A549 treated with AZD9567 at 1 μM for 4 hours (cell line): ENCODE results near the gene PPP1R37. TPM values are rescaled to one million over a fixed set of nuclear protein-coding genes. Genes with fewer than 3 reads are reported as not detected.

Experiments
- total RNA-seq: library from RNA; stranded (reverse); fragments of 200-300 nt; extraction: Qiagen RNA extraction; gene quantifications from 5 replicates; pipeline ENCODE4 v1.2.3, GENCODE V29; 2022; ENCODE audit not compliant: insufficient read depth

Gene PPP1R37
- 16.0 to 39.6 TPM (median 38.4 TPM) in 5 replicates for total RNA-seq

GRCh38 chr19:45092747-45093678, at the start of gene PPP1R37:
Gene PPP1R37 (plus strand): TSS chr19:45093179. CDS start chr19:45093326, 147 bp downstream.

GRCh38 chr19:45076029-45076850, 16.7 kb upstream of the PPP1R37 start, which contains the start of gene ZNF296:
Gene ZNF296 (minus strand): TSS chr19:45076478. CDS start chr19:45076373, 105 bp downstream.

GRCh38 chr19:45079063-45079910, 13.7 kb upstream of the PPP1R37 start, which contains the start of gene GEMIN7:
Gene GEMIN7 (plus strand): TSS chr19:45079260. CDS start chr19:45090115, 10,855 bp downstream.

GRCh38 chr19:45160870-45161737, 68.1 kb downstream of the PPP1R37 start, which contains the start of gene NKPD1:
Gene NKPD1 (minus strand): TSS chr19:45160982. CDS start chr19:45160150, 832 bp downstream.

GRCh38 chr19:45177817-45178261, 84.9 kb downstream of the PPP1R37 start, which contains the start of gene TRAPPC6A:
Gene TRAPPC6A (minus strand): TSS chr19:45178237. CDS start chr19:45178218, 19 bp downstream.

GRCh38 chr19:45178262-45179071, 85.5 kb downstream of the PPP1R37 start, which contains the start of gene BLOC1S3:
Gene BLOC1S3 (plus strand): TSS chr19:45178784. CDS start chr19:45179297, 513 bp downstream.

Other genes with a start within 250 kb of the PPP1R37 start
- gene NECTIN2, start 246.9 kb upstream of the PPP1R37 start, total RNA-seq, result 57.3 to 79.5 TPM (median 73.5 TPM) in 5 replicates
- gene TOMM40, start 201.9 kb upstream of the PPP1R37 start, total RNA-seq, result 222 to 250 TPM (median 240 TPM) in 5 replicates
- gene APOE, start 187.4 kb upstream of the PPP1R37 start, total RNA-seq, result 12.6 to 20.0 TPM (median 15.3 TPM) in 5 replicates
- 74.0 to 128 TPM (median 117 TPM) in 5 replicates for gene APOC1, start 178.6 kb upstream of the PPP1R37 start, total RNA-seq
- not detected in 5 replicates for gene APOC4, start 150.9 kb upstream of the PPP1R37 start, total RNA-seq
- not detected in 5 replicates for gene APOC2, start 147.1 kb upstream of the PPP1R37 start, total RNA-seq
- 149 to 198 TPM (median 172 TPM) in 5 replicates for gene CLPTM1, start 137.8 kb upstream of the PPP1R37 start, total RNA-seq
- 18.2 to 47.3 TPM (median 36.6 TPM) in 5 replicates for gene RELB, start 91.7 kb upstream of the PPP1R37 start, total RNA-seq
- 32.1 to 79.8 TPM (median 76.7 TPM) in 5 replicates for gene CLASRP, start 54.1 kb upstream of the PPP1R37 start, total RNA-seq
- gene ZNF296, start 16.7 kb upstream of the PPP1R37 start, total RNA-seq, result 14.1 to 18.2 TPM (median 16.0 TPM) in 5 replicates
- 88.7 to 119 TPM (median 100 TPM) in 5 replicates for gene GEMIN7, start 13.9 kb upstream of the PPP1R37 start, total RNA-seq
- gene NKPD1, start 67.8 kb downstream of the PPP1R37 start, total RNA-seq, result 0.28 to 0.40 TPM (median 0.35 TPM) in 4 of 5 replicates, not detected in the other
- gene TRAPPC6A, start 85.1 kb downstream of the PPP1R37 start, total RNA-seq, result 35.3 to 48.3 TPM (median 43.4 TPM) in 5 replicates
- 18.7 to 23.9 TPM (median 21.8 TPM) in 5 replicates for gene BLOC1S3, start 85.6 kb downstream of the PPP1R37 start, total RNA-seq
- gene EXOC3L2, start 152.2 kb downstream of the PPP1R37 start, total RNA-seq, result 1.2 to 2.0 TPM (median 1.6 TPM) in 4 of 5 replicates, not detected in the other
- gene MARK4, start 158.1 kb downstream of the PPP1R37 start, total RNA-seq, result 6.2 to 9.4 TPM (median 7.8 TPM) in 5 replicates
- gene CKM, start 229.7 kb downstream of the PPP1R37 start, total RNA-seq, result 0.05 to 0.07 TPM in 2 of 5 replicates, not detected in the others
- 0.87 to 1.3 TPM (median 0.91 TPM) in 4 of 5 replicates, not detected in the other for gene KLC3, start 247.6 kb downstream of the PPP1R37 start, total RNA-seq